SU-DHL-6 (cell line): ENCODE results near the gene ZNF606.

Experiments
- EZH2phosphoT487 ChIP-seq: fragments of 200-600 bp; sonication (generic), shearing (Covaris generic); conservative IDR thresholded peaks from 2 replicates; pipeline ENCODE4 v1.6.1; 2018; ENCODE audit warnings: mild to moderate bottlenecking, antibody characterized with exemption, low read length, moderate library complexity, mixed read lengths
- TF ChIP-seq, protein P1 (sequence below): fragments of 200-600 bp; sonication (generic); IDR thresholded peaks from one replicate; pipeline ENCODE4 v1.5.1; 2017; ENCODE audit warnings: antibody characterized with exemption, mild to moderate bottlenecking, low read length, moderate library complexity; ENCODE audit not compliant: insufficient read depth, poor library complexity, severe bottlenecking

- TF ChIP-seq, protein P1, sequence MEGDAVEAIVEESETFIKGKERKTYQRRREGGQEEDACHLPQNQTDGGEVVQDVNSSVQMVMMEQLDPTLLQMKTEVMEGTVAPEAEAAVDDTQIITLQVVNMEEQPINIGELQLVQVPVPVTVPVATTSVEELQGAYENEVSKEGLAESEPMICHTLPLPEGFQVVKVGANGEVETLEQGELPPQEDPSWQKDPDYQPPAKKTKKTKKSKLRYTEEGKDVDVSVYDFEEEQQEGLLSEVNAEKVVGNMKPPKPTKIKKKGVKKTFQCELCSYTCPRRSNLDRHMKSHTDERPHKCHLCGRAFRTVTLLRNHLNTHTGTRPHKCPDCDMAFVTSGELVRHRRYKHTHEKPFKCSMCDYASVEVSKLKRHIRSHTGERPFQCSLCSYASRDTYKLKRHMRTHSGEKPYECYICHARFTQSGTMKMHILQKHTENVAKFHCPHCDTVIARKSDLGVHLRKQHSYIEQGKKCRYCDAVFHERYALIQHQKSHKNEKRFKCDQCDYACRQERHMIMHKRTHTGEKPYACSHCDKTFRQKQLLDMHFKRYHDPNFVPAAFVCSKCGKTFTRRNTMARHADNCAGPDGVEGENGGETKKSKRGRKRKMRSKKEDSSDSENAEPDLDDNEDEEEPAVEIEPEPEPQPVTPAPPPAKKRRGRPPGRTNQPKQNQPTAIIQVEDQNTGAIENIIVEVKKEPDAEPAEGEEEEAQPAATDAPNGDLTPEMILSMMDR, result no peak
- TF ChIP-seq EZH2phosphoT487, result no peak
Observed at GRCh38 chr19:58046856-58047255, 44.2 kb upstream of the ZNF606 start.
